Natural killer cell (primary cell): ENCODE results near the gene CDKL1. TPM values are rescaled to one million over a fixed set of nuclear protein-coding genes. Genes with fewer than 3 reads are reported as not detected.
A peak's percentile ranks its signal among the peaks of the same experiment; 100 is the strongest.

ENCODE experiments used
- ATAC-seq, 3 donors: fragments of 150-1000 bp in 2 of 3; fragments of 200-7000 bp in 1 of 3; cut with Tn5 transposase; 1 replicate in 1 of 3; 2 replicates in 2 of 3; pipeline ENCODE4 v1.10.0; 2021; ENCODE audit warnings: mild to moderate bottlenecking in 2 of 3, moderate library complexity in 2 of 3
- DNase-seq, 2 donors: peaks; one replicate each; pipeline versions ENCODE4 v3.0.0 to v3.0.0-alpha.2; 2013 to 2021; ENCODE audit warnings: mixed read lengths in 1 of 2
- H3K27ac ChIP-seq: one replicate; pipeline ENCODE4 v1.5.1; 2013; ENCODE audit warnings: mild to moderate bottlenecking, low read length
- H3K27me3 ChIP-seq: one replicate; pipeline ENCODE4 v1.6.1; 2013; ENCODE audit warnings: low read length; ENCODE audit not compliant: control insufficient read depth, insufficient read depth
- H3K36me3 ChIP-seq: one replicate; pipeline ENCODE4 v1.6.1; 2013; ENCODE audit warnings: low read length; ENCODE audit not compliant: control insufficient read depth, insufficient read depth
- H3K4me1 ChIP-seq: one replicate; pipeline ENCODE4 v1.6.1; 2013; ENCODE audit warnings: low read length; ENCODE audit not compliant: control insufficient read depth, insufficient read depth
- H3K4me3 ChIP-seq: one replicate; pipeline ENCODE4 v1.5.1; 2013; ENCODE audit warnings: low read length
- H3K9me3 ChIP-seq: one replicate; pipeline ENCODE4 v1.6.1; 2013; ENCODE audit warnings: low read length; ENCODE audit not compliant: control insufficient read depth, insufficient read depth
- H3K27ac Mint-ChIP-seq, 2 donors: one replicate each; pipeline ENCODE4 v1.8.0; 2022; ENCODE audit warnings: mild to moderate bottlenecking in 2 of 2, mixed read lengths in 2 of 2, moderate library complexity in 1 of 2
- H3K27me3 Mint-ChIP-seq, 2 donors: one replicate each; pipeline ENCODE4 v1.8.0; 2022; ENCODE audit warnings: low read depth in 2 of 2, mixed read lengths in 2 of 2
- H3K36me3 Mint-ChIP-seq: one replicate; pipeline ENCODE4 v1.8.0; 2022; ENCODE audit warnings: mixed read lengths
- H3K4me1 Mint-ChIP-seq, 2 donors: one replicate each; pipeline ENCODE4 v1.8.0; 2022; ENCODE audit warnings: mixed read lengths in 2 of 2
- H3K4me3 Mint-ChIP-seq: one replicate; pipeline ENCODE4 v1.8.0; 2022; ENCODE audit warnings: mild to moderate bottlenecking, moderate library complexity, mixed read lengths
- H3K9me3 Mint-ChIP-seq, 2 donors: one replicate each; pipeline ENCODE4 v1.8.0; 2022; ENCODE audit warnings: mixed read lengths in 2 of 2
- WGBS: methylation state at CpG from one replicate; pipeline ENCODE4 v1.1.7; 2013; ENCODE audit warnings: missing lambda C conversion rate; ENCODE audit not compliant: insufficient coverage; 5-methylcytosine and 5-hydroxymethylcytosine counted together
- intact Hi-C: fragments of 100-400 bp; cut with micrococcal nuclease; formaldehyde crosslinking; loops from one replicate; pipeline ENCODE4 v1.14.2; 2022
- total RNA-seq, 4 donors: library from RNA; stranded (reverse); fragments of 120-200 nt in 1 of 4; gene quantifications; one replicate each; pipeline versions ENCODE4 v1.2.3 to v1.2.4, GENCODE V29; 2013 to 2022
- TF ChIP-seq, protein P1 (sequence below): fragments of 200-600 bp; IDR thresholded peaks from one replicate; pipeline ENCODE4 v1.8.0; 2022; ENCODE audit warnings: antibody characterized with exemption

The CDKL1 gene
- total RNA-seq, 3 donors from 2014 or later (not counting 1 experiment from before 2014, with no cell fraction given), result 12.4 to 16.7 (median 15.4) TPM

DNA sequence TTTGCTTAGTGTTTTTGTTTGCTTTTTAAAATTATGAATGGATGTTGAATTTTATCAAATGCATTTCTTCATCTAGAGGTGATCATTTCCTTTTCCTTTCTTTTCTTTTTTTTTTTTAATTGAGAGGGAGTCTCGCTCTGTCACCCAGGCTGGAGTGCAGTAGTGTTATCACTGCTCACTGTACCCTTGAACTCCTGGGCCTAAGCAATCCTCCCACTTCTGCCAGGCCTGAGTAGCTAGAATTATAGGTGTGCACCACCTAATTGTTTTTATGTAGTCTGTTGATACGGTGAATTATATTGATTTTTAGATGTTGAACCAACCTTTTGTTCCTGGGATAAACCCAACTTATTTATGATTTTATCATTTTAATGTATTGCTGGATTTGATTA lies 1.5 kb upstream of the CDKL1 start:
- H3K4me3 Mint-ChIP-seq, result peak overlapping the region; percentile 85
- intact Hi-C loops, result loop anchor here (5.0 kb wide), 1 partner anchor 166 kb away; the partner anchor contains the start of gene SOS2

DNA sequence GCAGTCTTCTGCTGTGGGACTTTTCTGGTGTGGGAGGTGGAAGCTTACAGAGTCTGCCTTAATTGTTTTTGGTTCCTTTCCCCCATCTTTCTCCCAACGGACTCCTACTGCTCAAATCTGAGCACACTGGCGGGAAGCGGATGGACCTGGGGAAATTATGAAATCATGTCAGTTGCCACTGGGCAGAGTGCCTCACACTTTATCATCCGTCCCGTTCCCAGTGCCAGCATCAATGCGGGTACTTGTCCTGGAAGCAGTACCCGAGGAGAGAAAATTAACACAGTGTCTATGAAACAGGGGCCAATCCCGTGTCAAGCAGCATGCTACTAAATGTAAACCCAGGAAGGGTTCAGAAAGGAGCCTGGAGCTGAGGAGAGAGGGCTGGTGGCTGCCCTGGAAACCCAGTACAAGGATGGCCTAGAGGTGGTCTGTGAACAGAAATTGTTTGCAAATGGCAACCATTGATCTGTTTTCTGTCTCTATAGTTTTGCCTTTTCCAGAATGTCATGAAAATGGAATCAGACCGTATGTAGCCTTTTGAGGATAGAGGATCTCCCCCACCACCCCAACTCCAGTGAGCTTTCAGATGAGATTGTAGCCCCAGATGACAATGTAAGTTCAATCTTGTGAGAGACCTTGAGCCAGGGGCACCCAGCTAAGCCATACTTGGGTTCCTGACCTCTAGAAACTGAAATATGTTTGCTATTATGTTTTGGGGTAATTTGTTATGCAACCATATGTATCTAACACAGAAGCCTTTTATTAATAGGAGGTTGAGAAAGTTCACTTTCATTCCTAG lies 908 bp upstream of the CDKL1 start:
- H3K4me1 ChIP-seq, result peaks cover 7% of the 10 kb centered on the region
- Mint-ChIP-seq H3K4me3 (peak overlapping the region; percentile 85), H3K4me1 (peaks cover 6 to 13% of the 10 kb centered on the region in 2 donors), H3K9me3 (no peaks in the 10 kb centered on the region), H3K27ac (peak overlapping the region in 1 of 2 donors; percentile 83), H3K27me3 (peaks cover 0 to 5% of the 10 kb centered on the region in 2 donors), H3K36me3 (no peaks in the 10 kb centered on the region)
- TF ChIP-seq, protein P1, sequence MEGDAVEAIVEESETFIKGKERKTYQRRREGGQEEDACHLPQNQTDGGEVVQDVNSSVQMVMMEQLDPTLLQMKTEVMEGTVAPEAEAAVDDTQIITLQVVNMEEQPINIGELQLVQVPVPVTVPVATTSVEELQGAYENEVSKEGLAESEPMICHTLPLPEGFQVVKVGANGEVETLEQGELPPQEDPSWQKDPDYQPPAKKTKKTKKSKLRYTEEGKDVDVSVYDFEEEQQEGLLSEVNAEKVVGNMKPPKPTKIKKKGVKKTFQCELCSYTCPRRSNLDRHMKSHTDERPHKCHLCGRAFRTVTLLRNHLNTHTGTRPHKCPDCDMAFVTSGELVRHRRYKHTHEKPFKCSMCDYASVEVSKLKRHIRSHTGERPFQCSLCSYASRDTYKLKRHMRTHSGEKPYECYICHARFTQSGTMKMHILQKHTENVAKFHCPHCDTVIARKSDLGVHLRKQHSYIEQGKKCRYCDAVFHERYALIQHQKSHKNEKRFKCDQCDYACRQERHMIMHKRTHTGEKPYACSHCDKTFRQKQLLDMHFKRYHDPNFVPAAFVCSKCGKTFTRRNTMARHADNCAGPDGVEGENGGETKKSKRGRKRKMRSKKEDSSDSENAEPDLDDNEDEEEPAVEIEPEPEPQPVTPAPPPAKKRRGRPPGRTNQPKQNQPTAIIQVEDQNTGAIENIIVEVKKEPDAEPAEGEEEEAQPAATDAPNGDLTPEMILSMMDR, result no peak
- H3K36me3 ChIP-seq, result no peaks in the 10 kb centered on the region
- H3K9me3 ChIP-seq, result no peaks in the 10 kb centered on the region
- no peak for DNase-seq
- ATAC-seq, result no peak
- intact Hi-C loops, result loop anchor here (2.0 to 5.0 kb wide), 2 partner anchors 77 to 165 kb away; partner anchors contain the start of gene SOS2
- no peak overlapping the region for H3K4me3 ChIP-seq
- no peaks in the 10 kb centered on the region for H3K27me3 ChIP-seq
- no peak overlapping the region for H3K27ac ChIP-seq
- 77% methylated on average over 9 of the region's 9 CpGs for WGBS

More for the DNA sequence above, 1.5 kb upstream of the CDKL1 start:
- Mint-ChIP-seq H3K9me3 (no peaks in the 10 kb centered on the region), H3K4me1 (peaks cover 12 to 19% of the 10 kb centered on the region in 2 donors), H3K27ac (no peak overlapping the region), H3K36me3 (no peaks in the 10 kb centered on the region), H3K27me3 (peaks cover 0 to 3% of the 10 kb centered on the region in 2 donors)
- TF ChIP-seq, protein P1, result no peak
- Histone ChIP-seq H3K4me3 (no peak overlapping the region), H3K4me1 (peaks cover 7% of the 10 kb centered on the region), H3K27me3 (no peaks in the 10 kb centered on the region), H3K9me3 (no peaks in the 10 kb centered on the region), H3K27ac (no peak overlapping the region), H3K36me3 (no peaks in the 10 kb centered on the region)
- no peak for ATAC-seq
- no peak for DNase-seq
- WGBS, result 100% methylated on average over 1 of the region's 2 CpGs

DNA sequence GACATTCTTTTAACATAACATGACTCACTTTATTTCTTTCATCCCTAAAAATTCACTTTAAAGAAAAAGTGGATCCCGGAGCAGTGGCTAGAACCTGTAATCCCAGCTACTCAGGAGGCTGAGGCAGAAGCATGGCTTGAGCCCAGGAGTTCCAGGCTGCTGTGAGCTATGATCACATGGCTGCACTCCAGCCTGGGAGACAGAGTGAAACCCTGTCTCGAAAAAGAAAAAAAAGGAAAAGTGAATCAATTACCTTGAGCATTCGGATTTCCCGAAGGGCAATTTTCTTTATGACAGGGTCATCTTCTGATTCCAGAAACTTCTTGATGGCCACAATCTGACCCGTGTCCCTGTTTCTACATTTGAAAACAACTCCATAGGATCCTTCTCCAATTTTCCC lies 1.2 kb downstream of the CDKL1 start:
- 97% methylated on average over 5 of the region's 5 CpGs for whole genome bisulfite sequencing
- H3K27ac ChIP-seq, result no peak overlapping the region
- intact Hi-C loops, result loop anchor here (5.0 kb wide), 1 partner anchor 163 kb away; the partner anchor contains the start of gene SOS2
- no peaks in the 10 kb centered on the region for H3K36me3 ChIP-seq
- TF ChIP-seq, protein P1, result no peak
- H3K4me1 ChIP-seq, result peaks cover 7% of the 10 kb centered on the region
- Mint-ChIP-seq H3K4me3 (peak overlapping the region; percentile 91), H3K4me1 (peaks cover 6 to 13% of the 10 kb centered on the region in 2 donors), H3K9me3 (no peaks in the 10 kb centered on the region), H3K27me3 (peaks cover 0 to 7% of the 10 kb centered on the region in 2 donors), H3K36me3 (no peaks in the 10 kb centered on the region), H3K27ac (no peak overlapping the region)
- ATAC-seq (no peak), DNase-seq (no peak)
- H3K9me3 ChIP-seq, result no peaks in the 10 kb centered on the region
- H3K27me3 ChIP-seq, result no peaks in the 10 kb centered on the region
- no peak overlapping the region for H3K4me3 ChIP-seq
